Mesodermal cell (in vitro differentiated cells): ENCODE data around the gene KPNA6.

Experiments used
- H3K27ac ChIP-seq: 2 replicates; pipeline ENCODE4 v1.7.0; 2013; ENCODE audit warnings: mild to moderate bottlenecking, low read depth, low read length, moderate library complexity; ENCODE audit not compliant: severe bottlenecking
- H3K36me3 ChIP-seq: 2 replicates; pipeline ENCODE4 v1.7.1; 2013; ENCODE audit warnings: mild to moderate bottlenecking, low read length, moderate library complexity; ENCODE audit not compliant: control insufficient read depth, insufficient read depth
- H3K4me1 ChIP-seq: one replicate; pipeline ENCODE4 v1.7.1; 2013; ENCODE audit warnings: mild to moderate bottlenecking, low read length; ENCODE audit not compliant: insufficient read depth, control insufficient read depth, poor library complexity, severe bottlenecking
- H3K4me3 ChIP-seq: 2 replicates; pipeline ENCODE4 v1.7.0; 2013; ENCODE audit warnings: low read length, control low read depth, mild to moderate bottlenecking; ENCODE audit not compliant: insufficient read depth, poor library complexity, severe bottlenecking; ENCODE audit errors: extremely low read depth
- H3K9me3 ChIP-seq: 2 replicates; pipeline ENCODE4 v1.7.1; 2013; ENCODE audit warnings: mild to moderate bottlenecking, low read length, moderate library complexity; ENCODE audit not compliant: control insufficient read depth
- WGBS, 2 experiments: methylation state at CpG; one replicate each; pipeline ENCODE4 v1.1.5; 2013; ENCODE audit warnings: missing lambda C conversion rate in 2 of 2; ENCODE audit not compliant: insufficient coverage in 2 of 2; 5-methylcytosine and 5-hydroxymethylcytosine counted together

Gene KPNA6

GRCh38 chr1:32200226-32201010, 92.6 kb downstream of the KPNA6 start, which contains the start of gene CCDC28B:
CCDC28B (plus strand) TSS chr1:32200595; CDS start chr1:32201936, 1,341 bp downstream.
- 0% methylated on average over 16 to 19 of the region's 34 CpGs for WGBS, 2 experiments
- H3K4me3 ChIP-seq: peak within 1 kb of the TSS; percentile 55
- no peaks in the 10 kb centered on the region for H3K9me3 ChIP-seq
- H3K27ac ChIP-seq: peak within 1 kb of the TSS; percentile 88
- peaks cover 28% of the 10 kb centered on the region for H3K36me3 ChIP-seq
- peaks cover 10% of the 10 kb centered on the region for H3K4me1 ChIP-seq

- WGBS, 2 experiments: 6 to 15% methylated on average over 9 to 19 of the region's 26 CpGs
- H3K9me3 ChIP-seq: no peaks in the 10 kb centered on the region
- H3K4me3 ChIP-seq: peak overlapping the region; percentile 55
- peaks cover 20% of the 10 kb centered on the region for H3K36me3 ChIP-seq
- H3K27ac ChIP-seq: peak overlapping the region; percentile 88
- H3K4me1 ChIP-seq: peaks cover 10% of the 10 kb centered on the region
Measured at GRCh38 chr1:32201011-32201855, 93.4 kb downstream of the KPNA6 start.

GRCh38 chr1:32204943-32205361, 97.1 kb downstream of the KPNA6 start:
- Histone ChIP-seq H3K9me3 (no peaks in the 10 kb centered on the region), H3K4me1 (peaks cover under 1% of the 10 kb centered on the region), H3K36me3 (peaks cover 11% of the 10 kb centered on the region), H3K27ac (peak overlapping the region; percentile 13), H3K4me3 (peak overlapping the region; percentile 68)
- WGBS, 2 experiments: 75 to 78% methylated on average over 12 to 18 of the region's 26 CpGs

DNA sequence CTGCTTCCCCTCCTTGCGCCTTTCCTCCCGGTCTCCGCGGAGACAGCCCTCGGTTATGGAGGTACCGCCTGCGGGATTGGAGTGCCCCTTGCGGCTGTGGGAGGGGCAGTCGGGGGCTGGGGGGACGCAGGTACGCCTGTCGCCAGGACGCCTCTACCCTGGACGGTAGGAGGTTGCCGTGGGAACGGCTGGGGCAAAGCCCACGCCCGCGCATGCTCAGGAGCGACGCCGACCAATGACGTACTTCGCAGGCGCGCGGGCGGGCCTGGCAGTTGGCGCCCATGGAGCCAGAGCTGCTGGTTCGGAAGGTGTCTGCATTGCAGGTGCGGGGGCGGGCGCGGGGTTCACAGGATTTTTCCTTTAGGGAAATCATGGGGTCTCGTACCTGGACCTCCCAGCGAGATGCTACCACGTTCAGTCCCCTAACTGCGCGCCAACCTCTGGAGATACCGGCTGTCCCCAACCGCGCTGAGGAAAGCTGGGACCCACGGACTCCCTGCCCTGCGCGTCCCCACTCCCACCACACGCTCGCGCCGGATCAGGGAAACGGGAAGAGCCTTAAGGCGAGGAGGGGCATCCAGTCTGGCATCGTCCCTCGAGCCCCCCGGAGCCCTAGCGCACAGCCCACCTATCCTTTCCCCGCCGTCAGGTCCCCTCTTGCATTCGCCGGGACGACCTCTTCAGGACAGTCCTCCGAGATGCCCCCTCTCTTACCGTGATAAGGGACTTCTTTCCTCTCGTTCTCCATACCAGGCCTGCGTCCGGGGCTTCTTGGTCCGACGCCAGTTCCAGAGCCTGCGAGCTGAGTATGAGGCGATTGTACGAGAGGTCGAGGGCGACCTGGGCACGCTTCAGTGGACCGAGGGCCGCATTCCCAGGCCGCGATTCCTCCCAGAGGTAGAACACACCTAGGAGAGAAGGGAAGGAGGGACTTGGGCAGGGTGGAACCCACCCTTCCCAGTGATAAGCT, 97.8 kb downstream of the KPNA6 start, which contains the start of gene IQCC:
Gene IQCC, plus strand, starts transcription at position 271 of the 970 bp plus-strand sequence. Its CDS starts 11 bp downstream, at position 282.
- H3K27ac ChIP-seq: peak within 1 kb of the TSS; percentile 23
- peak within 1 kb of the TSS; percentile 68 for H3K4me3 ChIP-seq
- H3K9me3 ChIP-seq: no peaks in the 10 kb centered on the region
- WGBS, 2 experiments: 0 to 9% methylated on average over 54 to 67 of the region's 77 CpGs
- H3K36me3 ChIP-seq: peaks cover 11% of the 10 kb centered on the region
- H3K4me1 ChIP-seq: no peaks in the 10 kb centered on the region

- WGBS, 2 experiments: 95 to 99% methylated on average over 5 to 6 of the region's 6 CpGs
- Histone ChIP-seq H3K36me3 (peaks cover 14% of the 10 kb centered on the region), H3K4me1 (no peaks in the 10 kb centered on the region), H3K27ac (no peak overlapping the region), H3K4me3 (no peak overlapping the region), H3K9me3 (no peaks in the 10 kb centered on the region)
Measured at GRCh38 chr1:32208469-32208868, 100.6 kb downstream of the KPNA6 start.

- Histone ChIP-seq H3K36me3 (peaks cover 17% of the 10 kb centered on the region), H3K9me3 (no peaks in the 10 kb centered on the region), H3K4me1 (no peaks in the 10 kb centered on the region), H3K4me3 (no peak within 1 kb of the TSS), H3K27ac (no peak within 1 kb of the TSS)
- 90 to 98% methylated on average over 4 to 5 of the region's 5 CpGs for WGBS, 2 experiments
Measured at GRCh38 chr1:32208891-32209328, 101.1 kb downstream of the KPNA6 start, which contains the start of gene DCDC2B. DCDC2B (plus strand) TSS chr1:32209089; CDS start chr1:32209094, 5 bp downstream.

DNA sequence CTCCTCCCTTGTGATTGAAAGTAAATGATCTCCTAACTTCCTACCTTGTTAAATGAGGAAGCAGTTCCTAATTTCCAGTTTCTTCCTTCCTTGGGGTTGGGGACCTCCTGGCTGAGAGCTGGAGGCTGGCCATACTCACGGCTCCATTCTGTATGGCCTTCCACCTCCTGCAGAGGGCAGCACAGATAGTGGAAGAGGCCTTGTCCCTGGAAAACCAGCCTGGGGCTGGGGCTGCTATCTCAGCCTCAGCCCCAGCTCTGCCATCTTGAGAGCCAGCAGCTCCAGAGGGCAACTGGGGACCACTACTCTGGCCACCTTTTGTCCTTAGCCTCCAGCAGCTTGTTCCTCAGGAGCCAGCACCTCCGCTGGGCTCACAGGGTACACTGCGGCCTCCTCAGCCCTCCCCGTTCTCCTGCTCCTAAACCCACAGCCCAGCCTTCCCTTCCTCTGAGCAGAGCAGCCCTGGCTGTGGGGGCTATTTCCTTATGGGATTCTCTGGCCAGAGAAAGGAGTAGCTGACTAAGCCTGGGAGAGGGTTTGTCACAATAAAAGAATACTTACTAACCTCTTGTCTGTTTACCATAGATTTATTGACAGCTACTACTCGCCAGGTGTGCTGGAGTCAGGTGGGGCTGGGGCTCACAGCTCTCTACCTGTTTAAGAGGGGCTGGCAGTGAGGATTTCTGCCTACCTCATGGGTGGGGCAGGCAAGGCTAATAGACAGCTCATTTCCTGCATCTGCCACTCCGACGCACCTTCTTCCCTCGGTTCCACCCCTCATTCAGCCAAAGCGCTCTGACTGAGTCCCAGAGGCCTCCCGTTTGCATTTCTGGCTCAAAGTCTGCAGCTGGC, 108.0 kb downstream of the KPNA6 start:
- 78 to 83% methylated on average over 6 of the region's 10 CpGs for WGBS, 2 experiments
- H3K4me3 ChIP-seq: no peak overlapping the region
- H3K27ac ChIP-seq: no peak overlapping the region

DNA sequence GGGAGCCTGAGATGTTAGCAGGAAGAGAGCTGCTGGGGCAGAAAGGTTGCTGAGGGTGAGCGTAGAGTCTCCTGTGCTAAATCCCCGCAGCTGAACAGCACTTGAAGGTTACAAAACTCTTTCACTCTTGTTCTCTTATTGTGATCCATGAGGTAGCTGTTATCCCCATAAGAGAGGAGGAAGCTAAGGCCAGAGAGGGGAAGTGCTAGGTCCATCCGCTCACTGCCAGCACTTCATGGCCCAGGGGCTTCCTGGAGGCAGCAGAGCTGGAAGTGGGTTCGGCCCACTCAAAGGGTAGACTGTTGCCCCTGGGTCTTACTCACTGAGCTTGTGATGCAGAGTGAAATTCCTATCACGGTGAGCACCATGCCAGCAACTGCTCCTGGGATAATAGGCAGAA, 108.7 kb downstream of the KPNA6 start:
- peaks cover 7% of the 10 kb centered on the region for H3K4me1 ChIP-seq
- 94 to 96% methylated on average over 3 to 4 of the region's 5 CpGs for WGBS, 2 experiments
- H3K27ac ChIP-seq: no peak overlapping the region
- no peak overlapping the region for H3K4me3 ChIP-seq
- no peaks in the 10 kb centered on the region for H3K9me3 ChIP-seq
- H3K36me3 ChIP-seq: peaks cover 55% of the 10 kb centered on the region

More for the DNA sequence above, 108.0 kb downstream of the KPNA6 start:
- Histone ChIP-seq H3K9me3 (no peaks in the 10 kb centered on the region), H3K4me1 (peaks cover 4% of the 10 kb centered on the region), H3K36me3 (peaks cover 55% of the 10 kb centered on the region)

DNA sequence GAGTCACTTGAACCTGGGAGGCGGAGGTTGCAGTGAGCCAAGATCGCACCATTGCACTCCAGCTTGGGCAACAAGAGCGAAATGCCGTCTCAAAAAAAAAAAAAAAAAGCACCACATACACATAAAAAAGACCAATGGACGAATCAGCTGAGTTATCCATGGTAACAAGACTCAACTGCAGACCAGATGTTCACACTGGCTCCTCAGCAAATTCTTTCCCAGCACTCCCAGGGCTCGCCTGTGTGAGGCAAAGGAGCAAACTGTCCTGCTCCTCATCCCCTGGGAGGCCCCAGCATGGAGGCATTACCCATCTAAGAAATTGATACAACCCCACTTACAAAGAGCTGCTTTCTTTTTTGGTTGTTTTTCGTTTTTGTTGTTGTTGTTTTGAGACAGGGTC, 111.2 kb downstream of the KPNA6 start:
- Histone ChIP-seq H3K4me3 (no peak overlapping the region), H3K36me3 (peaks cover 54% of the 10 kb centered on the region), H3K27ac (no peak overlapping the region), H3K4me1 (peaks cover 14% of the 10 kb centered on the region), H3K9me3 (no peaks in the 10 kb centered on the region)
- 93 to 95% methylated on average over 3 to 5 of the region's 7 CpGs for WGBS, 2 experiments
